HCT116 (cell line): ENCODE data around the gene WIF1. TPM values are rescaled to one million over a fixed set of nuclear protein-coding genes. Genes with fewer than 3 reads are reported as not detected.

Experiments
- ATAC-seq: fragments of 200-7000 bp; cut with Tn5 transposase; 2 replicates; pipeline ENCODE4 v1.9.1; 2020; ENCODE audit warnings: mild to moderate bottlenecking, moderate library complexity
- BruUV-seq: library from RNA; stranded (reverse); fragments of 400-500 nt; replicated peaks from 2 replicates; lab custom pipeline; 2021; lab: Mats Ljungman, UMichigan
- CTCF ChIA-PET: fragments of 300-600 bp; sonication (Branson Sonifier 250); formaldehyde crosslinking; loops from one replicate; lab custom pipeline; 2021; ENCODE audit warnings: antibody characterized with exemption; lab: Charles Lee
- POLR2A ChIA-PET: fragments of 300-600, 350-600 bp; sonication (Branson Sonifier 250); formaldehyde crosslinking; loops from one replicate; lab custom pipeline; 2021; ENCODE audit warnings: antibody characterized with exemption; lab: Charles Lee
- RAD21 ChIA-PET, 2 experiments: fragments of 300-600 bp; sonication (Branson Sonifier 250); formaldehyde crosslinking; loops; one replicate each; lab custom pipeline; 2023; ENCODE audit warnings: low total read pairs in 2 of 2; ENCODE audit not compliant: uncharacterized antibody in 2 of 2, unreplicated experiment in 2 of 2, low non-redundant PET in 1 of 2; lab: Charles Lee
- DNase-seq: peaks from one replicate; pipeline ENCODE4 v3.0.0-alpha.2; 2010; ENCODE audit warnings: low read depth, low spot score
- H2AFZ ChIP-seq: fragments of 200-600 bp; shearing (Covaris generic), sonication (generic); 2 replicates; pipeline ENCODE4 v1.6.1; 2017; ENCODE audit warnings: low read depth, mixed run types, mixed read lengths, antibody characterized with exemption, low read length; ENCODE audit not compliant: poor library complexity, severe bottlenecking
- H3K27ac ChIP-seq: 2 replicates; pipeline ENCODE4 v1.5.1; 2012; ENCODE audit warnings: low read depth, low read length
- H3K27me3 ChIP-seq: fragments of 200-600 bp; sonication (generic); 2 replicates; pipeline ENCODE4 v1.6.1; 2016; ENCODE audit warnings: mixed run types, low read length, mixed read lengths; ENCODE audit not compliant: insufficient read depth
- H3K36me3 ChIP-seq, 2 experiments: fragments of 200-500 bp in 1 of 2; fragments of 200-600 bp in 1 of 2; sonication (Bioruptor generic) in 1 of 2; sonication (generic) in 1 of 2; 2 replicates each; pipeline versions ENCODE4 v1.5.1 to v1.6.1; 2014 to 2016; ENCODE audit warnings: low read length in 2 of 2, inconsistent platforms in 1 of 2, mixed read lengths in 1 of 2, mixed run types in 1 of 2; ENCODE audit not compliant: insufficient read depth in 2 of 2, control insufficient read depth in 1 of 2
- H3K4me1 ChIP-seq, 2 experiments: fragments of 200-600 bp in 1 of 2; sonication (generic) in 1 of 2; 2 replicates each; pipeline versions ENCODE4 v1.5.1 to v1.6.1; 2012 to 2017; ENCODE audit warnings: low read length in 2 of 2, inconsistent platforms in 1 of 2, mild to moderate bottlenecking in 1 of 2, mixed read lengths in 1 of 2, mixed run types in 1 of 2, moderate library complexity in 1 of 2; ENCODE audit not compliant: insufficient read depth in 2 of 2, control insufficient read depth in 1 of 2
- H3K4me2 ChIP-seq: fragments of 200-600 bp; sonication (generic); 2 replicates; pipeline ENCODE4 v1.6.1; 2017; ENCODE audit warnings: mixed run types, low read length, mixed read lengths
- H3K4me3 ChIP-seq, 2 experiments: fragments of 200-600 bp in 1 of 2; sonication (generic) in 1 of 2; replicated peaks in 1 of 2; 2 replicates each; pipeline ENCODE4 v1.5.1; 2011 to 2016; ENCODE audit warnings: low read length in 2 of 2, control low read depth in 1 of 2, low read depth in 1 of 2, mild to moderate bottlenecking in 1 of 2, mixed read lengths in 1 of 2, mixed run types in 1 of 2
- H3K79me2 ChIP-seq: fragments of 200-600 bp; sonication (generic); 2 replicates; pipeline ENCODE4 v1.6.1; 2017; ENCODE audit warnings: mild to moderate bottlenecking, mixed run types, low read length, moderate library complexity, mixed read lengths; ENCODE audit not compliant: insufficient read depth
- H3K9ac ChIP-seq: fragments of 200-600 bp; sonication (generic); 2 replicates; pipeline ENCODE4 v1.6.1; 2016; ENCODE audit warnings: low read length, mixed read lengths
- H3K9me2 ChIP-seq: fragments of 200-600 bp; sonication (generic), shearing (Covaris generic); 2 replicates; pipeline ENCODE4 v1.6.1; 2017; ENCODE audit warnings: mixed run types, mild to moderate bottlenecking, moderate library complexity; ENCODE audit not compliant: insufficient read depth
- H3K9me3 ChIP-seq, 2 experiments: fragments of 200-500 bp in 1 of 2; fragments of 200-600 bp in 1 of 2; sonication (Bioruptor generic) in 1 of 2; sonication (generic) in 1 of 2; 2 replicates each; pipeline ENCODE4 v1.6.1; 2014 to 2017; ENCODE audit warnings: low read length in 2 of 2, mixed read lengths in 2 of 2, inconsistent platforms in 1 of 2, low read depth in 1 of 2, mild to moderate bottlenecking in 1 of 2, mixed run types in 1 of 2, moderate library complexity in 1 of 2; ENCODE audit not compliant: control insufficient read depth in 1 of 2, insufficient read depth in 1 of 2
- H4K20me1 ChIP-seq: fragments of 200-600 bp; sonication (generic), shearing (Covaris generic); 2 replicates; pipeline ENCODE4 v1.6.1; 2017; ENCODE audit warnings: mixed run types, mild to moderate bottlenecking, moderate library complexity; ENCODE audit not compliant: insufficient read depth
- CEBPB ChIP-seq: IDR thresholded peaks from 2 replicates; pipeline ENCODE4 v1.6.1; 2012; ENCODE audit warnings: low read depth
- EGR1 ChIP-seq: IDR thresholded peaks from 2 replicates; pipeline ENCODE4 v1.6.1; 2012; ENCODE audit warnings: low read depth
- ELF1 ChIP-seq: IDR thresholded peaks from 2 replicates; pipeline ENCODE4 v1.6.1; 2012; ENCODE audit warnings: low read depth, borderline replicate concordance
- EZH2 ChIP-seq: fragments of 200-600 bp; sonication (generic); IDR thresholded peaks from 2 replicates; pipeline ENCODE4 v1.6.1; 2017; ENCODE audit warnings: antibody characterized with exemption, mixed run types
- EZH2phosphoT487 ChIP-seq: fragments of 200-600 bp; IDR thresholded peaks from 2 replicates; pipeline ENCODE4 v1.6.1; 2018; ENCODE audit warnings: antibody characterized with exemption, borderline replicate concordance
- POLR2A ChIP-seq: IDR thresholded peaks from 2 replicates; pipeline ENCODE4 v1.7.0; 2011; ENCODE audit warnings: borderline replicate concordance; ENCODE audit not compliant: insufficient read depth, insufficient read length; ENCODE audit errors: extremely low read depth
- POLR2AphosphoS5 ChIP-seq: IDR thresholded peaks from 2 replicates; pipeline ENCODE4 v1.6.1; 2011; ENCODE audit warnings: mild to moderate bottlenecking, low read depth, low read length, moderate library complexity
- SIN3A ChIP-seq: IDR thresholded peaks from 2 replicates; pipeline ENCODE4 v1.6.1; 2012; ENCODE audit warnings: low read depth
- TCF7L2 ChIP-seq: IDR thresholded peaks from 2 replicates; pipeline ENCODE4 v1.7.0; 2011; ENCODE audit warnings: borderline replicate concordance, inconsistent platforms; ENCODE audit not compliant: insufficient read depth, insufficient read length; ENCODE audit errors: extremely low read depth
- ZFX ChIP-seq: fragments of 450-650 bp; IDR thresholded peaks from 2 replicates; pipeline ENCODE4 v1.6.1; 2017
- intact Hi-C: fragments of 100-400 bp; cut with micrococcal nuclease; formaldehyde crosslinking; loops from 2 replicates; pipeline ENCODE4 v1.10.0; 2022
- total RNA-seq: library from RNA; stranded (reverse); gene quantifications from one replicate; pipeline ENCODE4 v1.2.1, GENCODE V29; 2021; ENCODE audit not compliant: unreplicated experiment
- TF ChIP-seq, protein P1 (sequence below), 3 experiments: fragments of 200-600 bp in 1 of 3; sonication (generic) in 1 of 3; IDR thresholded peaks in 2 of 3; conservative IDR thresholded peaks in 1 of 3; 2 replicates each; pipeline ENCODE4 v1.5.1; 2012 to 2017; ENCODE audit warnings: low read depth in 2 of 3, low read length in 2 of 3, antibody characterized with exemption in 1 of 3, borderline replicate concordance in 1 of 3, control low read depth in 1 of 3, mild to moderate bottlenecking in 1 of 3, mixed read lengths in 1 of 3, mixed run types in 1 of 3, moderate library complexity in 1 of 3; ENCODE audit not compliant: insufficient read depth in 1 of 3
- TF ChIP-seq, protein P2 (sequence below): IDR thresholded peaks from 2 replicates; pipeline ENCODE4 v1.6.1; 2012
- TF ChIP-seq, protein P3 (sequence below): IDR thresholded peaks from 2 replicates; pipeline ENCODE4 v1.6.1; 2011; ENCODE audit warnings: mild to moderate bottlenecking, low read length, moderate library complexity; ENCODE audit not compliant: insufficient replicate concordance; ENCODE audit errors: extremely low read depth

WIF1 gene
- total RNA-seq, 1 experiment from 2014 or later: not detected

DNA sequence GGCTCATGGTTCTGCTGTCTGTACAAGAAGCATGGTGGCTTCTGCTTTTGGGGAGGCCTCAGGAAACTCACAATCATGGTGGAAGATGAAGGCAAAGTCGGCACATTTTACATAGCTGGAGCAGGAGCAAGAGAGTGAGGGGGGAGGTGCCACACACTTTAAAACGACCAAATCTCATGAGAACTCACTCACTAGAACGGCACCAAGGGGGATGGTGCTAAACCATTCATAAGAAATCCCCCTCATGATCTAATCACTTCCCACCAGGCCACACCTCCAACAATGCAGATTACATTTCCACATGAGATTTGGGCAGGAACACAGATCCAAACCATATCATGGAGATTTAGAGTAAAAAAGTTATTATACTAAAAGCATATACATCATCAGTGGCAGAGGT lies 34.7 kb upstream of the WIF1 start:
- no peaks in the 10 kb centered on the region for H3K79me2 ChIP-seq
- H3K9me2 ChIP-seq: no peaks in the 10 kb centered on the region
- no peak for TF ChIP-seq POLR2AphosphoS5
- TF ChIP-seq, protein P1, sequence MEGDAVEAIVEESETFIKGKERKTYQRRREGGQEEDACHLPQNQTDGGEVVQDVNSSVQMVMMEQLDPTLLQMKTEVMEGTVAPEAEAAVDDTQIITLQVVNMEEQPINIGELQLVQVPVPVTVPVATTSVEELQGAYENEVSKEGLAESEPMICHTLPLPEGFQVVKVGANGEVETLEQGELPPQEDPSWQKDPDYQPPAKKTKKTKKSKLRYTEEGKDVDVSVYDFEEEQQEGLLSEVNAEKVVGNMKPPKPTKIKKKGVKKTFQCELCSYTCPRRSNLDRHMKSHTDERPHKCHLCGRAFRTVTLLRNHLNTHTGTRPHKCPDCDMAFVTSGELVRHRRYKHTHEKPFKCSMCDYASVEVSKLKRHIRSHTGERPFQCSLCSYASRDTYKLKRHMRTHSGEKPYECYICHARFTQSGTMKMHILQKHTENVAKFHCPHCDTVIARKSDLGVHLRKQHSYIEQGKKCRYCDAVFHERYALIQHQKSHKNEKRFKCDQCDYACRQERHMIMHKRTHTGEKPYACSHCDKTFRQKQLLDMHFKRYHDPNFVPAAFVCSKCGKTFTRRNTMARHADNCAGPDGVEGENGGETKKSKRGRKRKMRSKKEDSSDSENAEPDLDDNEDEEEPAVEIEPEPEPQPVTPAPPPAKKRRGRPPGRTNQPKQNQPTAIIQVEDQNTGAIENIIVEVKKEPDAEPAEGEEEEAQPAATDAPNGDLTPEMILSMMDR (IDR thresholded peaks at IDR 0.05 in 2 of 3, conservative IDR thresholded peaks at IDR 0.05 in 1 of 3; ENCODE audit: borderline replicate concordance in 1 of 3, insufficient read depth in 1 of 3, low read depth in 2 of 3, low read length in 2 of 3): no peak
- TF ChIP-seq CEBPB: no peak
- TF ChIP-seq ELF1: no peak
- no peak for TF ChIP-seq TCF7L2
- TF ChIP-seq EZH2: no peak
- no peak for TF ChIP-seq EGR1
- no peak for TF ChIP-seq ZFX
- TF ChIP-seq, all 23 proteins: peak for 0
- Histone ChIP-seq H4K20me1 (no peaks in the 10 kb centered on the region), H2AFZ (peak overlapping the region; percentile 51), H3K36me3 (no peaks in the 10 kb centered on the region), H3K4me2 (no peak overlapping the region), H3K9me3 (no peaks in the 10 kb centered on the region), H3K27me3 (no peaks in the 10 kb centered on the region), H3K4me3 (no peak overlapping the region), H3K27ac (no peak overlapping the region), H3K4me1 (peaks cover 0 to 2% of the 10 kb centered on the region in 2 experiments; a peak in 1 of 4 replicates), H3K9ac (no peak overlapping the region)
- ATAC-seq: no peak
- POLR2A ChIA-PET: no interaction called here
- RAD21 ChIA-PET: no interaction called here
- BruUV-seq: no TSS peak
- intact Hi-C loops: no loop called here
- CTCF ChIA-PET: no interaction called here
- DNase-seq: no peak

DNA sequence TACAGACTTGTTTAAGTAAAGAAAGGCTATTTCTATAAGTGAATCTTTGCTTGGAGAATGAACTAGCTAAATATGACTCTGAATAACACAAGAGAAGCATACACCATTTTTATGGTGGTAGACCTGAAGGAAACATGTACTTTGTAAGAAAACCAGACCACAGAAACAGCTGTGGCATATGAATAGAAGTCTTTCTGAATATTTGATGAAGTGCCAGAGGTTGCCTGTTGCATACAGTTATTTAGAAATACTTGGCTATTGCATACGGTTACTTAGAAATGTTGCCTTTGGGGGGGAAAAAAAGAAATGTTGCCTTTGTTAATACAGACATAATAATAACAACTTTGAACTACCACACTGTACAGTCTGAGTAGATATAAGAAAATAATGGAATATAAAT lies 31.5 kb upstream of the WIF1 start:
- Histone ChIP-seq H3K9ac (no peak overlapping the region), H2AFZ (no peak overlapping the region), H3K4me2 (no peak overlapping the region), H3K9me2 (no peaks in the 10 kb centered on the region), H3K27ac (no peak overlapping the region), H3K27me3 (no peaks in the 10 kb centered on the region), H3K79me2 (no peaks in the 10 kb centered on the region), H3K36me3 (no peaks in the 10 kb centered on the region), H3K9me3 (no peaks in the 10 kb centered on the region), H3K4me3 (no peak overlapping the region), H4K20me1 (no peaks in the 10 kb centered on the region), H3K4me1 (peaks cover 0 to 2% of the 10 kb centered on the region in 2 experiments; a peak in 1 of 4 replicates)
- BruUV-seq: no TSS peak
- DNase-seq: no peak
- ChIA-PET CTCF (no interaction called here), POLR2A (no interaction called here), RAD21 (no interaction called here)
- no peak for ATAC-seq
- TF ChIP-seq, protein P2, sequence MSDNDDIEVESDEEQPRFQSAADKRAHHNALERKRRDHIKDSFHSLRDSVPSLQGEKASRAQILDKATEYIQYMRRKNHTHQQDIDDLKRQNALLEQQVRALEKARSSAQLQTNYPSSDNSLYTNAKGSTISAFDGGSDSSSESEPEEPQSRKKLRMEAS: no peak
- TF ChIP-seq POLR2AphosphoS5: no peak
- TF ChIP-seq SIN3A: no peak
- TF ChIP-seq ZFX: no peak
- no peak for TF ChIP-seq EGR1
- TF ChIP-seq, protein P1 (IDR thresholded peaks at IDR 0.05 in 2 of 3, conservative IDR thresholded peaks at IDR 0.05 in 1 of 3; ENCODE audit: borderline replicate concordance in 1 of 3, insufficient read depth in 1 of 3, low read depth in 2 of 3, low read length in 2 of 3): no peak
- TF ChIP-seq POLR2A: no peak
- no peak for TF ChIP-seq EZH2phosphoT487
- TF ChIP-seq, protein P3, sequence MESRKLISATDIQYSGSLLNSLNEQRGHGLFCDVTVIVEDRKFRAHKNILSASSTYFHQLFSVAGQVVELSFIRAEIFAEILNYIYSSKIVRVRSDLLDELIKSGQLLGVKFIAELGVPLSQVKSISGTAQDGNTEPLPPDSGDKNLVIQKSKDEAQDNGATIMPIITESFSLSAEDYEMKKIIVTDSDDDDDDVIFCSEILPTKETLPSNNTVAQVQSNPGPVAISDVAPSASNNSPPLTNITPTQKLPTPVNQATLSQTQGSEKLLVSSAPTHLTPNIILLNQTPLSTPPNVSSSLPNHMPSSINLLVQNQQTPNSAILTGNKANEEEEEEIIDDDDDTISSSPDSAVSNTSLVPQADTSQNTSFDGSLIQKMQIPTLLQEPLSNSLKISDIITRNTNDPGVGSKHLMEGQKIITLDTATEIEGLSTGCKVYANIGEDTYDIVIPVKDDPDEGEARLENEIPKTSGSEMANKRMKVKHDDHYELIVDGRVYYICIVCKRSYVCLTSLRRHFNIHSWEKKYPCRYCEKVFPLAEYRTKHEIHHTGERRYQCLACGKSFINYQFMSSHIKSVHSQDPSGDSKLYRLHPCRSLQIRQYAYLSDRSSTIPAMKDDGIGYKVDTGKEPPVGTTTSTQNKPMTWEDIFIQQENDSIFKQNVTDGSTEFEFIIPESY: no peak
- intact Hi-C loops: no loop called here
